Left ventricle myocardium superior (tissue), 1 donor: ENCODE results near the gene KLHDC10. TPM values are rescaled to one million over a fixed set of nuclear protein-coding genes. Genes with fewer than 3 reads are reported as not detected.
"Not testable (repeated sequence)": the region's sequence is repeated elsewhere in the genome, so short reads cannot be mapped to it uniquely, and the experiment has no call there.

Source experiments
- ATAC-seq: fragments of 200-7000 bp; cut with Tn5 transposase; one replicate; pipeline ENCODE4 v1.9.1; 2020; ENCODE audit warnings: mild to moderate bottlenecking, moderate library complexity
- DNase-seq: peaks from one replicate; pipeline ENCODE4 v3.0.0-alpha.2; 2020
- intact Hi-C: fragments of 100-400 bp; cut with micrococcal nuclease; formaldehyde crosslinking; loops from one replicate; pipeline ENCODE4 v1.11.0; 2022
- total RNA-seq: library from RNA; stranded (reverse); fragmentation: NEBNext Ultra II Directional; extraction: Animal tissue kit (Norgen Biotek cat#: 25700); gene quantifications from one replicate; pipeline ENCODE4 v1.2.1, GENCODE V29; 2021
- donor health status: DM: no; HTN: yes; CAD: no; lungs with severe emphysema.

KLHDC10 gene
- total RNA-seq, 1 donor from 2014 or later, result 24.3 TPM

- no peak for DNase-seq
- ATAC-seq, result peak; percentile 39
- intact Hi-C loops, result no loop called here
Observed at GRCh38 chr7:130071701-130072622, 1.6 kb downstream of the KLHDC10 start.

GRCh38 chr7:130079846-130080394, 9.6 kb downstream of the KLHDC10 start:
- intact Hi-C loops, result no loop called here
- DNase-seq (no peak), ATAC-seq (no peak)

GRCh38 chr7:130083497-130083896, 13.2 kb downstream of the KLHDC10 start:
- intact Hi-C loops, ATAC-seq, DNase-seq: not testable (repeated sequence)

- ATAC-seq (no peak), DNase-seq (no peak)
- intact Hi-C loops, result no loop called here
Observed at GRCh38 chr7:130084037-130084875, 13.9 kb downstream of the KLHDC10 start.

GRCh38 chr7:130085235-130085634, 14.9 kb downstream of the KLHDC10 start:
- ATAC-seq, intact Hi-C loops, DNase-seq: not testable (repeated sequence)

- ATAC-seq, result no peak
- no peak for DNase-seq
- intact Hi-C loops, result no loop called here
Observed at GRCh38 chr7:130086938-130087337, 16.6 kb downstream of the KLHDC10 start.

- no peak for DNase-seq
- intact Hi-C loops, result no loop called here
- no peak for ATAC-seq
Observed at GRCh38 chr7:130087364-130087763, 17.0 kb downstream of the KLHDC10 start.

GRCh38 chr7:130090745-130091532, 20.6 kb downstream of the KLHDC10 start:
- intact Hi-C loops, result no loop called here
- DNase-seq (no peak), ATAC-seq (no peak)

GRCh38 chr7:130091999-130092398, 21.7 kb downstream of the KLHDC10 start:
- no peak for ATAC-seq
- no peak for DNase-seq
- intact Hi-C loops, result no loop called here

- no peak for ATAC-seq
- intact Hi-C loops, result no loop called here
- DNase-seq, result no peak
Observed at GRCh38 chr7:130092598-130092997, 22.3 kb downstream of the KLHDC10 start.

GRCh38 chr7:130095812-130096211, 25.5 kb downstream of the KLHDC10 start:
- DNase-seq (no peak), ATAC-seq (no peak)
- intact Hi-C loops, result no loop called here

- DNase-seq, result no peak
- ATAC-seq, result no peak
- intact Hi-C loops, result no loop called here
Observed at GRCh38 chr7:130096243-130096827, 26.0 kb downstream of the KLHDC10 start.

GRCh38 chr7:130099331-130099730, 29.0 kb downstream of the KLHDC10 start:
- DNase-seq (no peak), ATAC-seq (no peak)
- intact Hi-C loops, result no loop called here

GRCh38 chr7:130102588-130102987, 32.3 kb downstream of the KLHDC10 start:
- ATAC-seq (no peak), DNase-seq (no peak)
- intact Hi-C loops, result no loop called here

- ATAC-seq (no peak), DNase-seq (no peak)
- intact Hi-C loops, result no loop called here
Observed at GRCh38 chr7:130107949-130108674, 37.8 kb downstream of the KLHDC10 start.

- DNase-seq, result no peak
- ATAC-seq, result no peak
- intact Hi-C loops, result no loop called here
Observed at GRCh38 chr7:130108809-130109208, 38.5 kb downstream of the KLHDC10 start.

- intact Hi-C loops, result no loop called here
- ATAC-seq (no peak), DNase-seq (no peak)
Observed at GRCh38 chr7:130112093-130112492, 41.8 kb downstream of the KLHDC10 start.
